ENCODE measurements around the gene PRKCZ.

Gene PRKCZ

GRCh38 chr1:2229037-2229864, 179.0 kb downstream of the PRKCZ start:
- DNase-seq (ENCODE audit: low read depth in 2 of 2), result peak in 1 of 2 donors; percentile 31

- no peak for DNase-seq (ENCODE audit: low read depth in 2 of 2)
These were observed 179.9 kb downstream of the PRKCZ start for GRCh38 chr1:2229911-2230731.

- DNase-seq (ENCODE audit: low read depth in 2 of 2), result no peak
These were observed 180.7 kb downstream of the PRKCZ start for GRCh38 chr1:2230781-2231531.

- peak; percentile 47 to 71 for DNase-seq (ENCODE audit: low read depth in 2 of 2)
These were observed 181.5 kb downstream of the PRKCZ start for GRCh38 chr1:2231532-2232254.

- no peak for DNase-seq (ENCODE audit: low read depth in 2 of 2)
These were observed 182.2 kb downstream of the PRKCZ start for GRCh38 chr1:2232255-2232915.

- DNase-seq (ENCODE audit: low read depth in 2 of 2), result no peak
These were observed 182.8 kb downstream of the PRKCZ start for GRCh38 chr1:2232916-2233438.

- no peak for DNase-seq (ENCODE audit: low read depth in 2 of 2)
These were observed 183.3 kb downstream of the PRKCZ start for GRCh38 chr1:2233468-2233867.

GRCh38 chr1:2233997-2234761, 184.0 kb downstream of the PRKCZ start:
- DNase-seq (ENCODE audit: low read depth in 2 of 2), result no peak

GRCh38 chr1:2234762-2235113, 184.5 kb downstream of the PRKCZ start:
- DNase-seq (ENCODE audit: low read depth in 2 of 2), result no peak
